K562 (cell line): Measurements from ENCODE around the gene CD82. TPM values are rescaled to one million over a fixed set of nuclear protein-coding genes. Genes with fewer than 3 reads are reported as not detected.

ENCODE experiments used
- ATAC-seq: fragments of 200-7000 bp; cut with Tn5 transposase; 3 replicates; pipeline ENCODE4 v1.9.1; 2020; ENCODE audit warnings: moderate library complexity
- BruUV-seq: library from RNA; stranded (reverse); fragments of 400-500 nt; replicated peaks from 2 replicates; lab custom pipeline; 2021; lab: Mats Ljungman, UMichigan
- CTCF ChIA-PET: fragments of 300-600 bp; formaldehyde crosslinking; extraction: SDS; loops from one replicate; lab custom pipeline; 2021; ENCODE audit warnings: low intra/inter-chr PET ratio; lab: Yijun Ruan, JAX
- POLR2A ChIA-PET: fragments of 300-600, 350-650 bp; sonication (Branson Sonifier 250); formaldehyde crosslinking; extraction: SDS; loops from one replicate; lab custom pipeline; 2021; ENCODE audit warnings: antibody characterized with exemption, inconsistent platforms; lab: Yijun Ruan, JAX
- DNase-seq, 4 experiments: peaks; one replicate each; pipeline versions ENCODE4 v3.0.0 to v3.0.0-alpha.2; 2011 to 2018; ENCODE audit warnings: low spot score in 3 of 4, mixed read lengths in 3 of 4; ENCODE audit errors: extremely low read depth in 1 of 4
- FAIRE-seq: peaks from 2 replicates; lab custom pipeline; 2011; peaks lifted over from hg19 to GRCh38; lab: Jason Lieb, UNC
- H2AFZ ChIP-seq: 2 replicates; pipeline ENCODE4 v1.6.0; 2011; ENCODE audit warnings: low read depth, low read length, control low read depth, inconsistent platforms
- H3K27ac ChIP-seq: fragments of 200-600 bp; 3 replicates; pipeline ENCODE4 v1.8.0; 2011; ENCODE audit warnings: low read depth, mild to moderate bottlenecking, control low read depth, inconsistent platforms, low read length, moderate library complexity, mixed read lengths; ENCODE audit errors: extremely low read depth
- H3K27me3 ChIP-seq, 2 experiments: fragments of 300-600 bp in 1 of 2; 2 replicates in 1 of 2; 3 replicates in 1 of 2; pipeline versions ENCODE4 v1.6.0 to v1.8.0; 2011; ENCODE audit warnings: inconsistent platforms in 2 of 2, low read length in 2 of 2, mild to moderate bottlenecking in 1 of 2, mixed read lengths in 1 of 2, moderate library complexity in 1 of 2; ENCODE audit not compliant: control insufficient read depth in 2 of 2, insufficient read depth in 2 of 2
- H3K36me3 ChIP-seq: fragments of 300-600 bp; 3 replicates; pipeline ENCODE4 v1.8.0; 2011; ENCODE audit warnings: mild to moderate bottlenecking, low read length, inconsistent platforms; ENCODE audit not compliant: control insufficient read depth, insufficient read depth
- H3K4me1 ChIP-seq, 2 experiments: fragments of 200-600 bp in 1 of 2; replicated peaks in 1 of 2; 2 replicates in 1 of 2; 3 replicates in 1 of 2; pipeline versions ENCODE4 v1.5.1 to v1.8.0; 2011; ENCODE audit warnings: inconsistent platforms in 2 of 2, low read length in 2 of 2, mild to moderate bottlenecking in 1 of 2, mixed read lengths in 1 of 2, moderate library complexity in 1 of 2; ENCODE audit not compliant: control insufficient read depth in 2 of 2, insufficient read depth in 2 of 2
- H3K4me2 ChIP-seq: 2 replicates; pipeline ENCODE4 v1.6.1; 2011; ENCODE audit warnings: low read length, control low read depth, inconsistent platforms, mixed read lengths; ENCODE audit not compliant: insufficient read depth
- H3K4me3 ChIP-seq: fragments of 200-600 bp; sonication (generic), shearing (Covaris generic); 2 replicates; pipeline ENCODE4 v1.5.1; 2016; ENCODE audit warnings: control low read depth, inconsistent platforms
- H3K79me2 ChIP-seq: fragments of 200-600 bp; 3 replicates; pipeline ENCODE4 v1.8.0; 2011; ENCODE audit warnings: low read length, inconsistent platforms; ENCODE audit not compliant: control insufficient read depth, insufficient read depth
- H3K9ac ChIP-seq, 2 experiments: 2 replicates each; pipeline versions ENCODE4 v1.6.0 to v1.6.1; 2011; ENCODE audit warnings: low read depth in 2 of 2, low read length in 2 of 2, control low read depth in 1 of 2, inconsistent platforms in 1 of 2, mild to moderate bottlenecking in 1 of 2, mixed read lengths in 1 of 2; ENCODE audit not compliant: insufficient read depth in 1 of 2
- H3K9me1 ChIP-seq: one replicate; pipeline ENCODE4 v1.6.0; 2011; ENCODE audit warnings: inconsistent platforms, mild to moderate bottlenecking, low read length, moderate library complexity; ENCODE audit not compliant: control insufficient read depth, insufficient read depth
- H3K9me3 ChIP-seq: replicated peaks from 2 replicates; pipeline ENCODE4 v1.5.1; 2011; ENCODE audit warnings: low read depth, low read length, inconsistent platforms; ENCODE audit not compliant: control insufficient read depth, insufficient read depth
- H4K20me1 ChIP-seq: replicated peaks from 2 replicates; pipeline ENCODE4 v1.6.1; 2011; ENCODE audit warnings: low read length, inconsistent platforms, mixed read lengths; ENCODE audit not compliant: control insufficient read depth, insufficient read depth
- BRF2 ChIP-seq: IDR thresholded peaks from 3 replicates; pipeline ENCODE4 v1.6.1; 2011; ENCODE audit warnings: borderline replicate concordance, mild to moderate bottlenecking; ENCODE audit not compliant: insufficient read length, insufficient read depth
- CHAMP1 ChIP-seq: fragments of 450-650 bp; IDR thresholded peaks from 2 replicates; pipeline ENCODE4 v1.6.1; 2016; ENCODE audit warnings: mild to moderate bottlenecking
- HMBOX1 ChIP-seq: sonication (generic); IDR thresholded peaks from 2 replicates; pipeline ENCODE4 v1.6.1; 2016
- HNRNPUL1 ChIP-seq: fragments of 200-400 bp; formaldehyde crosslinking; IDR thresholded peaks from 2 replicates; pipeline ENCODE4 v1.6.1; 2017; ENCODE audit warnings: low read length
- JUN ChIP-seq, 2 experiments: sonication (generic) in 1 of 2; formaldehyde crosslinking in 1 of 2; IDR thresholded peaks; 2 replicates each; pipeline versions ENCODE4 v1.6.1 to v1.8.0; 2012 to 2022; ENCODE audit warnings: borderline replicate concordance in 2 of 2, mild to moderate bottlenecking in 2 of 2, improper control_type of control experiment in 1 of 2, low read depth in 1 of 2, low read length in 1 of 2, missing genetic modification reagents in 1 of 2
- KAT7 ChIP-seq: sonication (generic); formaldehyde crosslinking; IDR thresholded peaks from 2 replicates; pipeline ENCODE4 v1.8.0; 2022; ENCODE audit warnings: missing genetic modification reagents, mild to moderate bottlenecking, borderline replicate concordance
- NFE2L1 ChIP-seq: fragments of 450-650 bp; IDR thresholded peaks from 2 replicates; pipeline ENCODE4 v1.6.1; 2016; ENCODE audit warnings: missing genetic modification characterization, low read depth, mild to moderate bottlenecking, missing compliant biosample characterization, moderate library complexity, borderline replicate concordance
- NONO ChIP-seq, 2 experiments: fragments of 200-400 bp in 1 of 2; fragments of 450-650 bp in 1 of 2; formaldehyde crosslinking in 1 of 2; IDR thresholded peaks; 2 replicates each; pipeline ENCODE4 v1.6.1; 2017; ENCODE audit warnings: low read depth in 2 of 2, mild to moderate bottlenecking in 2 of 2, moderate library complexity in 2 of 2, low read length in 1 of 2
- SMAD3 ChIP-seq: fragments of 450-650 bp; formaldehyde crosslinking; conservative IDR thresholded peaks from 2 replicates; pipeline ENCODE4 v1.4.0; 2020; ENCODE audit warnings: mild to moderate bottlenecking
- SREBF1 ChIP-seq: fragments of 150-350 bp; IDR thresholded peaks from 2 replicates; pipeline ENCODE4 v1.6.1; 2014; ENCODE audit warnings: antibody characterized with exemption, low read depth, low read length, borderline replicate concordance
- ZNF121 ChIP-seq: sonication (generic); formaldehyde crosslinking; conservative IDR thresholded peaks from 2 replicates; pipeline ENCODE4 v1.8.0; 2022; ENCODE audit warnings: missing genetic modification reagents
- ZNF184 ChIP-seq: sonication (generic); formaldehyde crosslinking; IDR thresholded peaks from 2 replicates; pipeline ENCODE4 v1.5.0; 2020; ENCODE audit warnings: missing genetic modification reagents
- ZNF224 ChIP-seq: sonication (generic); formaldehyde crosslinking; IDR thresholded peaks from 2 replicates; pipeline ENCODE4 v1.8.0; 2022; ENCODE audit warnings: mild to moderate bottlenecking, missing genetic modification reagents
- ZNF511 ChIP-seq: sonication (generic); formaldehyde crosslinking; IDR thresholded peaks from 2 replicates; pipeline ENCODE4 v1.8.0; 2022; ENCODE audit warnings: mild to moderate bottlenecking, missing genetic modification reagents
- WGBS: fragments of 100-300 bp; shearing (Covaris generic); methylation state at CpG from one replicate; pipeline ENCODE4 v1.1.6; 2016; ENCODE audit warnings: low coverage, mixed read lengths; ENCODE audit not compliant: insufficient coverage; ENCODE audit errors: missing lambda C conversion rate; 5-methylcytosine and 5-hydroxymethylcytosine counted together
- in situ Hi-C: fragments of 300-500 bp; cut with MboI; formaldehyde crosslinking; loops from 4 replicates; pipeline ENCODE4 v1.15.0; 2018; ENCODE audit warnings: inconsistent platforms, mixed read lengths
- intact Hi-C: fragments of 100-400 bp; cut with micrococcal nuclease; formaldehyde crosslinking; loops from 2 replicates; pipeline ENCODE4 v1.14.2; 2022
- polyA plus RNA-seq, 8 experiments: library from polyadenylated mRNA; depleted of rRNA in 4 of 8; stranded (reverse) in 5 of 8; unstranded in 3 of 8; fragments of >200 nt; fragmentation: Nextera tagmentation in 2 of 8; fragmentation: Illumina TruSeq in 1 of 8; extraction: Ambion mirVana in 2 of 8; extraction: Trizol in 1 of 8; gene quantifications; 2 replicates each; pipeline versions ENCODE4 v1.2.1 to v1.2.3, GENCODE V29; 2011 to 2014; ENCODE audit warnings: inconsistent platforms in 1 of 8, missing spikeins in 1 of 8
- total RNA-seq, 7 experiments: library from RNA; depleted of rRNA in 6 of 7; stranded (reverse); fragments of >200 nt in 6 of 7; fragmentation: Illumina TruSeq in 2 of 7; extraction: Trizol in 2 of 7; gene quantifications; 2 replicates each; pipeline versions ENCODE4 v1.2.1 to v1.2.3, GENCODE V29; 2011 to 2021; ENCODE audit warnings: low replicate concordance in 1 of 7

The CD82 gene
- total and polyA plus RNA-seq, 9 of the 15 experiments (the other 6 are each of a cell fraction or from before 2014, with no cell fraction given) = 0.27 to 9.4 (median 3.0) TPM

GRCh38 chr11:44617671-44618461, 52.4 kb downstream of the CD82 start:
- ChIA-PET CTCF (interaction anchor here (1.2 to 5.4 kb wide), 5 partner anchors 60 to 331 kb away, joined by 3 to 81 read pairs (median 7); no protein-coding TSS in a partner anchor), POLR2A (interaction anchor here (0.9 to 1.4 kb wide), 4 partner anchors 10 to 62 kb away, joined by 3 to 9 read pairs (median 5); no protein-coding TSS in a partner anchor)
- ATAC-seq (no peak), DNase-seq (no peak), FAIRE-seq (no peak)
- Histone ChIP-seq H3K9me3 (no peaks in the 10 kb centered on the region), H2AFZ (no peak overlapping the region), H3K27ac (no peak overlapping the region), H3K4me1 (peaks cover 16 to 44% of the 10 kb centered on the region in 2 experiments; a peak in 4 of 5 replicates), H3K4me3 (no peak overlapping the region), H3K9ac (peak overlapping the region in 1 of 2 experiments; percentile 69; a peak in 2 of 4 replicates), H3K4me2 (no peak overlapping the region), H3K36me3 (no peaks in the 10 kb centered on the region), H4K20me1 (peaks cover 4% of the 10 kb centered on the region), H3K9me1 (peaks cover 7% of the 10 kb centered on the region), H3K27me3 (peaks cover 0 to 12% of the 10 kb centered on the region in 2 experiments; a peak in 2 of 5 replicates), H3K79me2 (no peaks in the 10 kb centered on the region)
- in situ Hi-C loops (loop anchor here (5.0 kb wide), 1 partner anchor 331 kb away; no protein-coding TSS in a partner anchor), intact Hi-C loops (loop anchor here (1.0 to 10.0 kb wide), 3 partner anchors 62 to 483 kb away; no protein-coding TSS in a partner anchor)
- BruUV-seq = no TSS peak
- WGBS = 24% methylated on average over 15 of the region's 18 CpGs
- TF ChIP-seq SMAD3 (CRISPR knock-in tag) (no peak), ZNF121 (no peak), ZNF184 (CRISPR knock-in tag) (no peak), CHAMP1 (no peak), SREBF1 (no peak), ZNF224 (CRISPR knock-in tag) (no peak), NONO (IDR thresholded peaks at IDR 0.05; ENCODE audit: low read depth in 2 of 2, low read length in 1 of 2) (no peak), BRF2 (no peak), JUN (IDR thresholded peaks at IDR 0.05; ENCODE audit: borderline replicate concordance, low read depth, low read length) (no peak), JUN (CRISPR knock-in tag; IDR thresholded peaks at IDR 0.05; ENCODE audit: borderline replicate concordance) (no peak), ZNF511 (CRISPR knock-in tag) (no peak), HMBOX1 (no peak), NFE2L1 (tag) (no peak), HNRNPUL1 (no peak), KAT7 (no peak)
